HepG2 (cell line): ENCODE data around the gene HEYL. TPM values are rescaled to one million over a fixed set of nuclear protein-coding genes. Genes with fewer than 3 reads are reported as not detected.

Source experiments
- ATAC-seq: fragments of 200-7000 bp; cut with Tn5 transposase; 3 replicates; pipeline ENCODE4 v1.9.1; 2020; ENCODE audit warnings: mild to moderate bottlenecking, moderate library complexity
- BruUV-seq: library from RNA; stranded (reverse); fragments of 400-500 nt; replicated peaks from 2 replicates; lab custom pipeline; 2021; lab: Mats Ljungman, UMichigan
- CTCF ChIA-PET: fragments of 300-600 bp; formaldehyde crosslinking; extraction: SDS; loops from one replicate; lab custom pipeline; 2021; ENCODE audit warnings: low total read pairs, inconsistent platforms, low intra/inter-chr PET ratio; lab: Yijun Ruan, JAX
- POLR2A ChIA-PET: fragments of 350-600 bp; sonication (Branson Sonifier 250); formaldehyde crosslinking; loops from one replicate; lab custom pipeline; 2020; ENCODE audit warnings: antibody characterized with exemption, inconsistent platforms; lab: Yijun Ruan, JAX
- DNase-seq: peaks from one replicate; pipeline ENCODE4 v3.0.0-alpha.2; 2015; ENCODE audit warnings: low spot score
- FAIRE-seq: peaks from 3 replicates; lab custom pipeline; 2011; peaks lifted over from hg19 to GRCh38; lab: Jason Lieb, UNC
- H2AFZ ChIP-seq: one replicate; pipeline ENCODE4 v1.6.1; 2011; ENCODE audit warnings: low read length, inconsistent platforms
- H3K27ac ChIP-seq: fragments of 300-600 bp; 3 replicates; pipeline ENCODE4 v1.8.0; 2011; ENCODE audit warnings: mixed run types, mild to moderate bottlenecking, mixed read lengths, low read length, inconsistent platforms; ENCODE audit not compliant: insufficient read depth; ENCODE audit errors: extremely low read length
- H3K27me3 ChIP-seq, 2 experiments: fragments of 200-600 bp in 1 of 2; 2 replicates in 1 of 2; 3 replicates in 1 of 2; pipeline versions ENCODE4 v1.6.0 to v1.8.0; 2011; ENCODE audit warnings: low read length in 2 of 2, mild to moderate bottlenecking in 2 of 2, moderate library complexity in 2 of 2, inconsistent platforms in 1 of 2; ENCODE audit not compliant: insufficient read depth in 2 of 2, control insufficient read depth in 1 of 2
- H3K36me3 ChIP-seq, 2 experiments: fragments of 200-600 bp in 1 of 2; replicated peaks in 1 of 2; 2 replicates in 1 of 2; 3 replicates in 1 of 2; pipeline versions ENCODE4 v1.5.1 to v1.8.0; 2011; ENCODE audit warnings: low read length in 2 of 2, inconsistent platforms in 1 of 2; ENCODE audit not compliant: insufficient read depth in 2 of 2, control insufficient read depth in 1 of 2
- H3K4me1 ChIP-seq: 2 replicates; pipeline ENCODE4 v1.5.1; 2012; ENCODE audit warnings: low read length, inconsistent platforms; ENCODE audit not compliant: insufficient read depth
- H3K4me2 ChIP-seq: 2 replicates; pipeline ENCODE4 v1.6.0; 2011; ENCODE audit warnings: low read depth, low read length, inconsistent platforms
- H3K4me3 ChIP-seq, 3 experiments: fragments of 200-600 bp in 1 of 3; sonication (generic), shearing (Covaris generic) in 1 of 3; replicated peaks in 1 of 3; 2 replicates each; pipeline ENCODE4 v1.5.1; 2011 to 2016; ENCODE audit warnings: low read length in 3 of 3, inconsistent platforms in 2 of 3, low read depth in 2 of 3, mild to moderate bottlenecking in 2 of 3, control low read depth in 1 of 3, mixed read lengths in 1 of 3; ENCODE audit not compliant: insufficient read depth in 1 of 3
- H3K79me2 ChIP-seq: one replicate; pipeline ENCODE4 v1.6.1; 2011; ENCODE audit warnings: low read length, inconsistent platforms; ENCODE audit not compliant: insufficient read depth
- H3K9ac ChIP-seq: 2 replicates; pipeline ENCODE4 v1.6.0; 2011; ENCODE audit warnings: mild to moderate bottlenecking, low read depth, low read length, inconsistent platforms; ENCODE audit not compliant: insufficient read depth
- H3K9me3 ChIP-seq: 2 replicates; pipeline ENCODE4 v1.5.1; 2012; ENCODE audit warnings: mild to moderate bottlenecking, low read length
- H4K20me1 ChIP-seq: 2 replicates; pipeline ENCODE4 v1.6.0; 2011; ENCODE audit warnings: inconsistent platforms, mild to moderate bottlenecking, low read length, moderate library complexity; ENCODE audit not compliant: insufficient read depth
- HOXD1 ChIP-seq: sonication (generic); formaldehyde crosslinking; IDR thresholded peaks from 2 replicates; pipeline ENCODE4 v1.5.0; 2020; ENCODE audit warnings: missing genetic modification reagents
- MAFF ChIP-seq: IDR thresholded peaks from 2 replicates; pipeline ENCODE4 v1.6.1; 2011; ENCODE audit warnings: low read depth, low read length, improper control_type of control experiment
- MAFG ChIP-seq: sonication (generic); formaldehyde crosslinking; IDR thresholded peaks from 2 replicates; pipeline ENCODE4 v1.5.1; 2020; ENCODE audit warnings: mild to moderate bottlenecking, missing genetic modification reagents
- MAFK ChIP-seq, 2 experiments: IDR thresholded peaks in 1 of 2; conservative IDR thresholded peaks in 1 of 2; 2 replicates each; pipeline ENCODE4 v1.6.1; 2011; ENCODE audit warnings: improper control_type of control experiment in 2 of 2, low read length in 2 of 2
- NFE2 ChIP-seq: sonication (generic); formaldehyde crosslinking; IDR thresholded peaks from 2 replicates; pipeline ENCODE4 v1.4.0; 2020; ENCODE audit warnings: missing genetic modification reagents
- NFE2L2 ChIP-seq: fragments of 150-350 bp; IDR thresholded peaks from 2 replicates; pipeline ENCODE4 v1.6.1; 2014; ENCODE audit warnings: low read length
- ZKSCAN5 ChIP-seq: sonication (generic); formaldehyde crosslinking; IDR thresholded peaks from 2 replicates; pipeline ENCODE4 v1.5.1; 2020; ENCODE audit warnings: mild to moderate bottlenecking, missing genetic modification reagents
- ZNF451 ChIP-seq: sonication (generic); formaldehyde crosslinking; IDR thresholded peaks from 2 replicates; pipeline ENCODE4 v1.5.0; 2020; ENCODE audit warnings: mild to moderate bottlenecking, missing genetic modification reagents
- ZNF607 ChIP-seq: sonication (generic); formaldehyde crosslinking; IDR thresholded peaks from 2 replicates; pipeline ENCODE4 v1.5.1; 2020; ENCODE audit warnings: missing genetic modification reagents, mild to moderate bottlenecking, borderline replicate concordance
- WGBS: methylation state at CpG from one replicate; pipeline ENCODE4 v1.1.6; 2017; ENCODE audit warnings: low lambda C conversion rate; 5-methylcytosine and 5-hydroxymethylcytosine counted together
- in situ Hi-C: cut with HindIII; loops from 2 replicates; pipeline ENCODE4 v1.10.0; 2017; ENCODE audit warnings: low pct_unique_long_range_greater_than_20kb; ENCODE audit not compliant: extremely low pct_ligation_motif_present
- intact Hi-C: fragments of 100-400 bp; cut with micrococcal nuclease; formaldehyde crosslinking; loops from one replicate; pipeline ENCODE4 v1.10.0; 2022; ENCODE audit not compliant: unreplicated experiment
- polyA plus RNA-seq, 8 experiments: library from polyadenylated mRNA; depleted of rRNA in 3 of 8; stranded (reverse) in 7 of 8; unstranded in 1 of 8; fragments of >200 nt; fragmentation: Illumina TruSeq in 4 of 8; extraction: Trizol in 4 of 8; gene quantifications; 2 replicates each; pipeline versions ENCODE4 v1.2.1 to v1.2.3, GENCODE V29; 2011 to 2016; ENCODE audit warnings: low read depth in 4 of 8, missing spikeins in 1 of 8, mixed read lengths in 1 of 8; ENCODE audit not compliant: insufficient read depth in 1 of 8
- total RNA-seq, 5 experiments: library from RNA; depleted of rRNA; stranded (reverse); fragments of >200 nt; fragmentation: Illumina TruSeq; extraction: Trizol; gene quantifications; 2 replicates each; pipeline ENCODE4 v1.2.3, GENCODE V29; 2016; ENCODE audit warnings: low read depth in 1 of 5
- TF ChIP-seq, protein P1 (sequence below): sonication (generic); formaldehyde crosslinking; IDR thresholded peaks from 2 replicates; pipeline ENCODE4 v1.9.0; 2021; ENCODE audit warnings: missing genetic modification reagents, borderline replicate concordance
- TF ChIP-seq, protein P2 (sequence below): IDR thresholded peaks from 2 replicates; pipeline ENCODE4 v1.4.0; 2020; ENCODE audit warnings: mild to moderate bottlenecking, missing genetic modification reagents

Gene HEYL
- total and polyA plus RNA-seq, 2 of the 13 experiments (the other 11 are each of a cell fraction or from before 2014, with no cell fraction given), result 0.03 to 0.04 TPM

DNA sequence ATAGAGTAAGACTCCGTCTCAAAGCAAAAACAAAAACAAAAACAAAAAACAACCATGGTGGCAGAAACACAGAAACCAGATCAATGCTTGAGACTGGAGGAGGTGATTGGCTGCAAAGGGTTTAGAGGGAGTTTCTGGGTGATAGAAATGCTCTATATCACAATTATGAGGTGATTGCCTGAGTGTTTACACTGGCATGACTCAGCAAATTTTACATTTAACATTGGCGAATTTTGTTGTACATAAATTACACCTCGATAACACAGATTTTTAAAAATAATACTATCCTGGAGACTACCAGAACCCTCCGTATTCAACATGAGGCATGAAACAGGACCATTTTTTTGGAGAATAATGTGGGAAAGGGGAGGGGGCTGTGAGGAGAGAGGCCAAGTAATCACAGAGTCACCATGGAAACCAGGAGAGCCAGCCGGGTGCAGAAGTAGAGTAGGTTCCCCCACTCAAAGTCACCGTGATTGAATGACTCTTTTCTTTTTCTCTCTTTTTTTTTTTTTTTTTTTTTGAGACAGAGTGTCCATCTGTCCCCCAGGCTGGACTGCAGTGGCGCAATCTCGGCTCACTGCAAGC is 24.3 kb downstream of the HEYL start:
- Histone ChIP-seq H3K79me2 (no peaks in the 10 kb centered on the region), H3K36me3 (no peaks in the 10 kb centered on the region), H4K20me1 (no peaks in the 10 kb centered on the region), H2AFZ (no peak overlapping the region), H3K27me3 (peaks cover 2 to 5% of the 10 kb centered on the region in 2 experiments; a peak in 2 of 5 replicates), H3K4me3 (no peak overlapping the region), H3K9me3 (no peaks in the 10 kb centered on the region), H3K4me2 (no peak overlapping the region), H3K27ac (no peak overlapping the region), H3K4me1 (peaks cover 7% of the 10 kb centered on the region; the same call in 1 of the 2 replicates)
- DNase-seq (no peak), ATAC-seq (no peak), FAIRE-seq (no peak)
- 39% methylated on average over 8 of the region's 8 CpGs for WGBS
- in situ Hi-C loops (no loop called here), intact Hi-C loops (loop anchor here (2.0 kb wide), 1 partner anchor 48 kb away; no protein-coding TSS in a partner anchor)
- ChIA-PET POLR2A (no interaction called here), CTCF (no interaction called here)
- TF ChIP-seq MAFK (conservative IDR thresholded peaks at IDR 0.05 in 1 of 2, IDR thresholded peaks at IDR 0.05 in 1 of 2; ENCODE audit: low read length in 2 of 2), result peak; percentile 93 to 94
- peak; percentile 88 for TF ChIP-seq MAFF
- no peak for TF ChIP-seq ZNF451
- 0 out of 2 replicates have a peak, but pooled peaks have one; percentile 47 for TF ChIP-seq MAFG (CRISPR knock-in tag)
- TF ChIP-seq NFE2 (CRISPR knock-in tag), result 0 out of 2 replicates have a peak, but pooled peaks have one; percentile 39
- TF ChIP-seq ZKSCAN5, result no peak
- no peak for TF ChIP-seq ZNF607 (CRISPR knock-in tag)
- peak; percentile 97 for TF ChIP-seq NFE2L2
- TF ChIP-seq, protein P1, sequence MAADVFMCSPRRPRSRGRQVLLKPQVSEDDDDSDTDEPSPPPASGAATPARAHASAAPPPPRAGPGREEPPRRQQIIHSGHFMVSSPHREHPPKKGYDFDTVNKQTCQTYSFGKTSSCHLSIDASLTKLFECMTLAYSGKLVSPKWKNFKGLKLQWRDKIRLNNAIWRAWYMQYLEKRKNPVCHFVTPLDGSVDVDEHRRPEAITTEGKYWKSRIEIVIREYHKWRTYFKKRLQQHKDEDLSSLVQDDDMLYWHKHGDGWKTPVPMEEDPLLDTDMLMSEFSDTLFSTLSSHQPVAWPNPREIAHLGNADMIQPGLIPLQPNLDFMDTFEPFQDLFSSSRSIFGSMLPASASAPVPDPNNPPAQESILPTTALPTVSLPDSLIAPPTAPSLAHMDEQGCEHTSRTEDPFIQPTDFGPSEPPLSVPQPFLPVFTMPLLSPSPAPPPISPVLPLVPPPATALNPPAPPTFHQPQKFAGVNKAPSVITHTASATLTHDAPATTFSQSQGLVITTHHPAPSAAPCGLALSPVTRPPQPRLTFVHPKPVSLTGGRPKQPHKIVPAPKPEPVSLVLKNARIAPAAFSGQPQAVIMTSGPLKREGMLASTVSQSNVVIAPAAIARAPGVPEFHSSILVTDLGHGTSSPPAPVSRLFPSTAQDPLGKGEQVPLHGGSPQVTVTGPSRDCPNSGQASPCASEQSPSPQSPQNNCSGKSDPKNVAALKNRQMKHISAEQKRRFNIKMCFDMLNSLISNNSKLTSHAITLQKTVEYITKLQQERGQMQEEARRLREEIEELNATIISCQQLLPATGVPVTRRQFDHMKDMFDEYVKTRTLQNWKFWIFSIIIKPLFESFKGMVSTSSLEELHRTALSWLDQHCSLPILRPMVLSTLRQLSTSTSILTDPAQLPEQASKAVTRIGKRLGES (CRISPR knock-in tag), result no peak
- no peak for TF ChIP-seq HOXD1 (CRISPR knock-in tag)
- TF ChIP-seq, protein P2, sequence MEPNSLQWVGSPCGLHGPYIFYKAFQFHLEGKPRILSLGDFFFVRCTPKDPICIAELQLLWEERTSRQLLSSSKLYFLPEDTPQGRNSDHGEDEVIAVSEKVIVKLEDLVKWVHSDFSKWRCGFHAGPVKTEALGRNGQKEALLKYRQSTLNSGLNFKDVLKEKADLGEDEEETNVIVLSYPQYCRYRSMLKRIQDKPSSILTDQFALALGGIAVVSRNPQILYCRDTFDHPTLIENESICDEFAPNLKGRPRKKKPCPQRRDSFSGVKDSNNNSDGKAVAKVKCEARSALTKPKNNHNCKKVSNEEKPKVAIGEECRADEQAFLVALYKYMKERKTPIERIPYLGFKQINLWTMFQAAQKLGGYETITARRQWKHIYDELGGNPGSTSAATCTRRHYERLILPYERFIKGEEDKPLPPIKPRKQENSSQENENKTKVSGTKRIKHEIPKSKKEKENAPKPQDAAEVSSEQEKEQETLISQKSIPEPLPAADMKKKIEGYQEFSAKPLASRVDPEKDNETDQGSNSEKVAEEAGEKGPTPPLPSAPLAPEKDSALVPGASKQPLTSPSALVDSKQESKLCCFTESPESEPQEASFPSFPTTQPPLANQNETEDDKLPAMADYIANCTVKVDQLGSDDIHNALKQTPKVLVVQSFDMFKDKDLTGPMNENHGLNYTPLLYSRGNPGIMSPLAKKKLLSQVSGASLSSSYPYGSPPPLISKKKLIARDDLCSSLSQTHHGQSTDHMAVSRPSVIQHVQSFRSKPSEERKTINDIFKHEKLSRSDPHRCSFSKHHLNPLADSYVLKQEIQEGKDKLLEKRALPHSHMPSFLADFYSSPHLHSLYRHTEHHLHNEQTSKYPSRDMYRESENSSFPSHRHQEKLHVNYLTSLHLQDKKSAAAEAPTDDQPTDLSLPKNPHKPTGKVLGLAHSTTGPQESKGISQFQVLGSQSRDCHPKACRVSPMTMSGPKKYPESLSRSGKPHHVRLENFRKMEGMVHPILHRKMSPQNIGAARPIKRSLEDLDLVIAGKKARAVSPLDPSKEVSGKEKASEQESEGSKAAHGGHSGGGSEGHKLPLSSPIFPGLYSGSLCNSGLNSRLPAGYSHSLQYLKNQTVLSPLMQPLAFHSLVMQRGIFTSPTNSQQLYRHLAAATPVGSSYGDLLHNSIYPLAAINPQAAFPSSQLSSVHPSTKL (CRISPR knock-in tag), result no peak
- TF ChIP-seq, all 625 proteins: peak for 5
- H3K9ac ChIP-seq, result no peak overlapping the region
- no TSS peak for BruUV-seq
